ENCODE results near the gene MRPL18. TPM values are rescaled to one million over a fixed set of nuclear protein-coding genes. Genes with fewer than 3 reads are reported as not detected.
"Not testable (repeated sequence)": the region's sequence is repeated elsewhere in the genome, so short reads cannot be mapped to it uniquely, and the experiment has no call there.

MRPL18 gene
- total RNA-seq, 1 experiment from 2014 or later = 158 TPM

DNA sequence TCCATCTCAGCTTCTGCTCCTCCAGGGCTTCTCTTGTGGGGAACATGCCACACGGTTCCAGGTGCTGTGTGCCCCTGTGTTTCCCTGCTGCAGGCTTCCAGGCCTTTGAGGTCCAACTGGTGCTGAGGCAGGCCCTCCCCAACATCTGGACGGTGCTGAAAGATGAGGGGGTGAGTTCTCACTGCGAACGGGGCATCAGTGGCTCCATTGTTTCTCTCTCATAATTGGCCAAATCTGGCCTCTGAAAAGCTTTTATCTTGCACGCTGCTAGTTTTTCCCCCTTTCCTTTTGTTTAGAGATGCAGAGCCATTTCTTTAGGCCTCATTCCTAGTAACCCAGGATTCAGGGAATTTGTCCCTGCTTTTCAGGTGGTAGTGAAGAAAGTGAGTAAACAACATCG, 18.4 kb downstream of the MRPL18 start:
- in situ Hi-C loops (cut with HindIII; ENCODE audit: low sequenced_read_pairs) = no loop called here
- DNase-seq (ENCODE audit: low spot score) = no peak

DNA sequence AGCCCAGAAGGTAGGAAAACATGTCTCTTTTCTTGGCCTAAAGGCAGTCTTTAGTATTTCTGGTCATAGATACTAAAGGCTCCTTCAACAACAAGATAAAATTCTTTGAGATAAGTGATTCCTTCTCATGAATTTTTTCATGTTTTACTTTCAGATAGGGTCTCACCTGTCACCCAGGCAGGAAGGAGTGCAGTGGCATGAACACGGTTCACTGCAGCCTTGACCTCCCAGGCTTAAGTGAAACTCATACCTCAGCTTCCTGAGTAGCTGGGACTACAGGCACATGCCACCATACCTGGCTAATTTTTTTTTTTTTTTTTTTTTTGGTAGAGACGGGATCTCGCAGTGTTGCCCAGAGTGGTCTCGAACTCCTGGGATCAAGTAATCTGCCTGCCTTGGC, 18.9 kb downstream of the MRPL18 start:
- in situ Hi-C loops (cut with HindIII; ENCODE audit: low sequenced_read_pairs) = no loop called here
- DNase-seq (ENCODE audit: low spot score) = no peak

DNA sequence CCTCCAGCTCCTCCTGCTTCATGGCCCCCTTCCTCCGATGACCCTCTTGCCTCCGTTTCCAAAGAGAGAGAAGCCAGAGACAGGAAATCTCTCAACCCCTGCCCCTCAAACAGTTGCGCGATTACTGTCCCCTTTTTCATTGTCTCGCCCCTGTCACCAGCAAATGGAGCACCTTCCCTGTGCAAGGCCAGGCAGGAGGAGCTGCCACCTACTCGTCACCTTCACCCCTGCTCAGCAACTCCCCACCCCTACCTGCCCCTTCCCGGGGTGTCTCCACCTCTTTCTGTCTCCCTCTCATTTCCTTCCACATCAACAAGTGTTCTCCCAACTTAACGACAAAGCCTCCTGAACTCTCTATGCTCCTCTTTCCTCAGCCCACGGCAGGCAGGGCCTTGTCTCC, 23.5 kb downstream of the MRPL18 start:
- no peak for DNase-seq (ENCODE audit: low spot score)
- in situ Hi-C loops (cut with HindIII; ENCODE audit: low sequenced_read_pairs) = no loop called here

DNA sequence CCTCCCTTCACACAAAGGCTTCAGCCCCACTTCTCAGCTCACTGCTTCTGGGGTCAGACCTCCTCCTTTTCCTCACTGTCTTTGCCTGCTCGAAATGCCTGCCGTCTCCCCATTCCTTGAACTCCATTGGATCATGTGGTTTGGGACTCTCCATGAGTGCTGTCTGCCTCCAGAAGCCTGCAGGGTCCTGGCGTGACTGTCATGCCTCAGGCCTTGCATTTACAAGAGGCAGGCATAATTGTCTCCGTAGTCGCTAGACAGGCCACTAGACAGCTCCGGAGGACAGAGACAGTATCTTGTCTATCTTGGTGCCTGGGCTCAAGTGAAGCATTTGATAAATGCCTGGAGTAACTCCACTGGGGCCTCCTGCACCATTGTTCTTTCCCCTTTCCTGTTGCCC, 25.1 kb downstream of the MRPL18 start:
- no peak for DNase-seq (ENCODE audit: low spot score)
- in situ Hi-C loops (cut with HindIII; ENCODE audit: low sequenced_read_pairs) = no loop called here

DNA sequence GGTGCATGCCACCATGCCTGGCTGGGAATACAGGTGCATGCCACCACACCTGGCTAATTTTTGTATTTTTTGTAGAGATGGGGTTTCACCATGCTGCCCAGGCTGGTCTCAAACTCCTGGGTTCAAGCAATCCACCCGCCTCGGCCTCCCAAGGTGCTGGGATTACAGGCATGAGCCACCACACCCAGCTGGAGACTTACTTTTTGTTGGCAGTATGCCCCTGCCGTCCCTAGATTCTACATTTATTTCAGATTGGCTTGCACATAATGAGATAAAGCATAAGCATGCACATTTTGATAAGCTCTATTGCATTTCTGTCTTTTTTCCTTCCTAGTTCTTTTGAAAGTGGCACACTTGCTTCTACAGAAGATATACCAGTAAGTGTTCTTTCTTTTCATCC, 26.5 kb downstream of the MRPL18 start:
- DNase-seq (ENCODE audit: low spot score); in situ Hi-C loops (cut with HindIII; ENCODE audit: low sequenced_read_pairs): not testable (repeated sequence)

DNA sequence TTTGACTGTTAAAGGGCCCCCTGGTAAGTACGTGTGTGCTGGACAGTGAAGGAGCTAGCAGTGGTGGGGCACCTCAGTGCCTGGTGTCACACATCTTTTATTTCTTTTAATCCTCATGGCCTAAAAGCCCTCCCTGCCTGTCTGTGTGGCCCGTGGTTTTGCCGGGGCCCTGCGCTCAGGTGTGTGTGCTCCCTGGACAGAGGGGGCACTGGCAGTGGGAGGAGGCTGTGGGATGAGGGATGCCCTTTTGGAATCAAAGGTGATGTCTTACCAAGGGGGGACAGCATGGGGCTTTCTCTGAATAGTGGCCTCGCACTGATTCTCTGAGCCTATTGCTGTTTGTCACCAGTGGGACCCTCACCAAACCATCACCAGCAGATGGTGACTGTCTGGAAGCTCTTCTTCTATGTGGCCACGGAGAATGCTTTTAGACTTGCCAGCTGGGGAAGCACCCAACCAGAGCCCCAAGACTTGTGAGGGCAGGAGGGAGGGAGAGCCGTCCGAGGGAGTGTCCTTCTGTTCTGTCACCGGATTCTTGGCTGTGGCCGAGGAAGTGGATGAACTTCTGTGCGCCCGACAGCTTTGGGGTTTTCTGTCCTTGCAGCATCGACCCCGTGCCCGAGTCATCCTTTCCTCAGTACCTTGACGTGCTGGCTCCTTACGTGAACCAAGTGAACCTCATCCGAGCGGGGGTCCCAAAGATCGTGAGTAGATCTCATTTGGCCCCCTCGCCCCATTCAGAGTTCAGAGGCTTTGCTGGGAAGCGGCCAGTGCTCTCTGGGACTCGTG, 27.9 kb downstream of the MRPL18 start:
- no peak for DNase-seq (ENCODE audit: low spot score)
- in situ Hi-C loops (cut with HindIII; ENCODE audit: low sequenced_read_pairs) = no loop called here

DNA sequence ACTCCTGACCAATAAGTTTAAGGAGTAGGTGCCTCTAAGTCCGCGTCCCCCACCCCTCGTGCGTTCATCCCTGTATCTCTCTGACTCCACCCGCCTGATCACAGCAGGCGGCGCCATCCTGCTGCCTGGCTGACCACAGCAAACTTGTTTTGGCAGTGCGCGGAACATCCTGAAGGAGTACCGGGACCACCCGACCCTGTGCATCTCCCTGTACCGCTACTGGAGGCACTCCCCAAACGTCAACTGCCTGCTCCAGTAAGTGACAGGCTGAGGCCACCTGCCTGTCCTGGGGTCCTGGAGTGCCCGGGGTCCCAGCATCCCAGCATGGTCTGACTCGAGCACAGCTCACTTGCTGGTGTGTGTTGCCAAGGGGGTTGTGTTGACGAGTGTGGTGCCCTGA, 28.8 kb downstream of the MRPL18 start:
- in situ Hi-C loops (cut with HindIII; ENCODE audit: low sequenced_read_pairs) = no loop called here

DNA sequence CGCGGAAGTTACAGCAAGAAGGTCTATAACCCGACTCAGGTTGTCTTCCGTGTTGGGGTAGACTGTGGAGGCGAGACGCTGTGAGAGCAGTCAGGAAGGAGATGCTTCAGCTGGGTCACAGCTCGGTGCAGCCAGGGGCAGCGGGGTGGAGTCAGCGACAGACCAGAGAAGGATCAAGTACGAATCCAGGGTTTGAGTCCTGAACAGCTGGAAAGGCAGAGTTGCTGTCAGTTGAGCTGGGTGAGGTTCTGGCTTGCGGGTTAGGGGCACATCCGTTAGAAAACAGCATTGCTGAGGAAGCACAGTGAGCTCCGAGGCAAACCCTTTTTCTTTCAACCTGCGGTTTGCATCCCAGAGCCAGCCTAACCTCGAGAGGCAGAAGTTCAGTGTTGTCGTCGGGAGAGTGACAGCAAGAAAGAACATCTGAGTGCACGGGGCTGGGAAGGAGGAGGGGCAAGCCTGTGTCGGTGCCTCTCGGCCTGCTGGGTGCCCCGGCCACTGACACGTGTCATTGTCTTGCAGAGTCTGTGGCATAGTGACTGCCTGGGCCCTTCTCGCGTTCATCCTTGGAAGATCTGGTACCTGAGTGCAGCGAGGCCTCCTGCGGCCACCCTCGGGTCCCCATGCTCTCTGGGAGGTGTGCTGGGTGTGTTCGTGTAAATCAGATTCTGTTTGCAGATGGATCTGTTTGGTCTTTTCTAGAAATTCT, 29.8 kb downstream of the MRPL18 start:
- in situ Hi-C loops (cut with HindIII; ENCODE audit: low sequenced_read_pairs) = no loop called here

More for the DNA sequence above, 28.8 kb downstream of the MRPL18 start:
- DNase-seq (ENCODE audit: low spot score) = no peak

DNA sequence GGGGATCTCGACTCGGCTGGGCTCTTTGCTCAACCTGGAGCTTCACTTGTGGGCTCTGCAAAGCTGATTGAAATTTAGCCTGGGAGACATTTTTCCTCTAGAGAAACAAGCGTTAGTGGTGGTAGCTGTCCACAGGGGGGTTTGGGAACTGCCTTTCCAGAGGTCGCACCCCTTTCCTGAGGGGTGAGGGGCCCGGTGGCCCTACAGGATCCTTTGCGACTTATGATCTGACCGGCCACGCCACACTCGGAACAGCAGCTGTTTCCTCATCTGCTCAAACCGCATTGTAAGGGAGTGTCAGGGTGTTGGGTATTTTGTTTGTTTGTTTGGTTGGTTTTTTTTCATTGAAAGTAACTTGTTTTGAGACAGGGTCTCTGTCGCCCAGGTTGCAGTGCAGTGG, 30.9 kb downstream of the MRPL18 start:
- in situ Hi-C loops (cut with HindIII; ENCODE audit: low sequenced_read_pairs) = no loop called here
- DNase-seq (ENCODE audit: low spot score) = no peak

More for the DNA sequence above, 29.8 kb downstream of the MRPL18 start:
- no peak for DNase-seq (ENCODE audit: low spot score)

DNA sequence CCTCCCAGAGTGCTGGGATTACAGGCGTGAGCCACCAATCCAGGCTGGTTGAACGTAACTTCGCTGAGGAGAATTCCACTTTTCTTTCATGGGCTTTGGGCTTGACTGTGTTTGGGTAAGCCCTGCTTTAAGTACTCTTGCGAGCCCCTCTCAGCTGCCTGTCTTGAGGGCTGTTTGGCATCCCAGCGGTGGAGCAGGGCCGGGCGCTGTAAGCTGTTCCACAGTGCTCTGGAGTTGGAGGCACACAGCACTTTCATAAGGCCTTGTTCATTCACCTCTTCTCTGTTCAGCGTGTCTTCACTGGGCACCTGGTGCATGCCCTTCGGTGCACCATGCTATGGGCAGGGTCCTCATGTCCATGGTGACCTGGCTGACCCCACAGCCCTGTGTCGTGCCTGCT, 31.5 kb downstream of the MRPL18 start:
- no peak for DNase-seq (ENCODE audit: low spot score)
- in situ Hi-C loops (cut with HindIII; ENCODE audit: low sequenced_read_pairs) = no loop called here

DNA sequence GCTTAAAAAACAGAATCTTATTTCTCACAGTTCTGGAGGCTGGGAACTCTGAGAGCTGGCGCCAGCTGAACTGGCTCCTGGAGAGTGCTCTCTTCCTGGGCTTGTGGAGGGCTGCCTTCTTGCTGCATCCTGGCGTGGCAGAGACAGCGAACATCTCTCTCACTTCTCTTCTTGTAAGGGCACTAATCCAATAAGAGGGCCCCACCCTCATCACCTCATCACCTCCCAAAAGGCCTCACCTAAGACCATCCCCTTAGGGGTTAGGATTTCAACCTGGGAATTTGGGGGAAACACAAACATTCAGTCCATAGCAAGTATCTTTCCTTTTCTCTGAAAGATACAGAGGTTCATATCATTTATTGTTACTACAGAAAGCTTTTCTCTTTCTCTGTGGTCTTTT, 33.7 kb downstream of the MRPL18 start:
- DNase-seq (ENCODE audit: low spot score) = no peak
- in situ Hi-C loops (cut with HindIII; ENCODE audit: low sequenced_read_pairs) = no loop called here

DNA sequence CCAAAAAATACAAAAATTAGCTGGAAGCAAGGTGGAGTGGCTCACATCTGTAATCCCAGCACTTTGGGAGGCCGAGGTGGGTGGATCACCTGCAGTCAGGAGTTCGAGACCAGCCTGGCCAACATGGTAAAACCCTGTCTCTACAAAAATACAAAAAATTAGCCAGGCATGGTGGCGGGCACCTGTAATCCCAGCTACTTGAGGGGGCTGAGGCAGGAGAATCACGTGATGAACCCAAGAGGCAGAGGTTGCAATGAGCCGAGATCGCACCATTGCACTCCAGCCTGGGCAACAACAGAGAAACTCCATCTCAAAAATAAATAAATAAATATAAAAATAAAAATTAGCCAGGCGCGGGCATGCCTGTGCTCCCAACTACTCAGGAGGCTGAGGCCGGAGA, 34.4 kb downstream of the MRPL18 start:
- DNase-seq (ENCODE audit: low spot score); in situ Hi-C loops (cut with HindIII; ENCODE audit: low sequenced_read_pairs): not testable (repeated sequence)

DNA sequence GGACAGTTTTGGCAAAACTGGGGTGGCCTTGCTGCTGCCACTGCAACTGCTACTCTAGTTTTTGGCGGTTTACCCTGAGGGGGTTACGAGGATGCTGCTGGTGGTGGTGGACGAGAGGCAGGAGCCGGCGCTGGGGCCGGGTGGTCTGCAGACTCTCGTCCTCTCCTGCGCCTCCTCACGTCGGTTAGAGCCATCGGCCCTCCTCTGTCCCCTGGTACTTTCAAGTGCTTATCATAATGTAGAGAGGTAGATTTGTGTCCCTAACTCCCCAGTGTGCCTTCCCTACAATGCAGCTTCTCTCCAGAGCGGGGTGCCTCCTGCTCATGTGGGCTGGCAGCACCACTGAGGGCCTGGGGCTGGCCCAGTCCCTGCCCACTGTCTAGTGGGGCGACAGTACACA, 35.7 kb downstream of the MRPL18 start:
- in situ Hi-C loops (cut with HindIII; ENCODE audit: low sequenced_read_pairs) = no loop called here
- no peak for DNase-seq (ENCODE audit: low spot score)

DNA sequence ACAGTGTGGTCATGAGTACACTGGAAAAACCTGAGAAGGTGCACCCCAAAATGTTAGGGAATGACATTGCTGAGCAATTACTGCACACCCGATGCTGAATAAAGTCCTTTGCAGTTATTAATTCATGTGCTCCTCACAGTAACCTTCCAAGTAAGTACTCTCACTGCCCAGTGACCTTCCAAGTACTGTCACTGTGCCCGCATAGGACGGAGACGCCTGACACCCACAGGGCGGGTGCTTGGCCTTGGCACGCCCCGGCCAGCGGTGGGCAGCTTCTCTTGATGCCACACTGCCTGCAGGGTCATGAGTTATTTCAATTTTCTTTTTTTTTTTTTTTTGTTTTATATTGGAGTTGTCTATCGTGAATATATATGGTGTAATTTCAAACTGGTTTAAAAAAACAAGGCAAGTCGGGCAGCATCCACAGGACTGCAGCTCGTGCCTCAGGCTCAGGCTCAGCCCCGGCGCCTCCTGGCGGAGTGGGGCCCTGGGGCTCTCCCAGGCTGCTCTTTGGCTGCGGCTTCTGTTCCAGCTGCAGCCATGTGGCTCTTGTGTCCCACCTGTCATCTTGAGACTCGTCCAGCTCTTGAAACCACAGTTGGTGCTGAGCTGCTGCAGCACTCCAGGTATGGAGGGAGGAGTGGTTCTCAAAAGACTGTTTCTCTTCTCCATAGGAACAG, 36.8 kb downstream of the MRPL18 start:
- in situ Hi-C loops (cut with HindIII; ENCODE audit: low sequenced_read_pairs) = no loop called here
- peak; percentile 49 for DNase-seq (ENCODE audit: low spot score)

DNA sequence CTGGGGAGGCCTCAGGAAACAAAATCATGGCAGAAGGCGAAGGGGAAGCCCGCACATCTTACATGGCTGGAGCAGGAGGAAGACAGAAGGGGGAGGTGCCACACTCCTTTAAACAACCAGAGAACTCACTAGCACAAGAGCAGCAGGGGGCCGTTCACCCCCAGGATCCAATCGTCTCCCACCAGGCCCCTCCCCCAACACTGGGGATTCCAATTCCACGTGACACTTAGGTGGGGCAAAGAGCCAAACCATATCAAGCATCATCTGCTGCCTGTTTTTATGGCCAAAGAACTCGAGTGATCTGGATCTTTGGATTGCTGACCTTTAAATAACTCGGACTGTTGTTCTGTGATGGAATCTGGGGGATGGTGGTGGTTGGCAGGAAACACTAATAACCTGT, 37.8 kb downstream of the MRPL18 start:
- no peak for DNase-seq (ENCODE audit: low spot score)
- in situ Hi-C loops (cut with HindIII; ENCODE audit: low sequenced_read_pairs) = no loop called here

DNA sequence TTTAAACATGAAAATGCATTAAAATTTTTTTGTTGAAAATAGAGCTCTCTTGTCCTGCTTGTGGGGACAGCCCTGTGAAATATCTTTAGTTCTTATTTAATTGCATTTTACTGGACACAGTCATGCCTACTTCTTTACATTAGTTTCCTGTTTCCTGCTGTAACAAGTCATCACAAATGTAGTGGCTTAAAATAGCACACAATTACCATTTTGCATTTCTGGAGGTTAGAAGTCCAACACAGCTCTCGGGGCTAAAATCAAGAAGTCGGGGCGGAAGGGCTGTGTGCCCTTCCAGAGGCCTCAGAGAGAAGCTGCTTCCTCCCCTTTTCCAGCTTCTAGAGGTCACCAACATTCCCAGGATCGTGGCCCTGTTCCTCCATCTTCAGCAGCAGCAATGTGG, 39.3 kb downstream of the MRPL18 start:
- in situ Hi-C loops (cut with HindIII; ENCODE audit: low sequenced_read_pairs) = no loop called here

DNA sequence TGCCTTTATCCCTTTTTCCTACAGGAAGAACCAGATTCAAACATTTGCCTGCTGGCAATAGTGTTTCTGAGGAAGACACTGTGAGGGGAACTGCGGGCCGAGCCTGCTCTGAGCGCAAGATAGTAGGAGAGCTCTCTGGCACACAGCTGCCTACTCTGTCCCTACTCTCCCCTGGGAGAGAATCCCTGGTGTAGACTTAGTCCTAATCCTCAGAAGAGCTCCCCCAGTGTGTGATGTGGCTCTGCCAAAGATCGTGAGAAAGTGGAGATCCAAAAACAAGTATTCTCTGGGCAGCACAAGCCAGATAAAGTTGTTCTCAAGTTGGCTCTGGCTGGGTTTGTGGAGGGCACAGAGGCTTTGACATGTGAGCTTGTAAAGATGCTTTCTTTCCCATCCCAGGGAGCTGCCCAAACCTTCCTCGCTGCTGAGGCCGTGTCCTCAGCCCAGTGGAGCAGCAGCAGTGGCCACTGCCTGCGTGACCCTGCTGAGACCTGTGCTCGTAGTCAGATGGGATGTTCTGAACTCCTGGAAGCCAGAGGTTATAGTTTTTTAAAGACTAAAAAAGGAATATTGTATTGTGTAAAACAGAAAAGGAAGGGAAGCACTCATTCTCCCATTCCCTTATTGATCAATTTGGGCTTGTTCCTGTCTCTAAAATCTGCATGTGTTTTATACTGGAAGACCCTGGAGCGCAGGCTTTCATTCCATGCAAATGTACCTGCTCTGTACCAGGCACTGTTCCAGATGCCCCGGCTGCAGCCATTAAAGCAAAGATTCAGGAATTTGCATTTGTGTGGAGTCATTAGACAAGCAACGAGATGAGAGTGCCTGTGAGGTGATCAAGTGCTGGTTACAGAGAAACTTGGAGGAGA, 40.5 kb downstream of the MRPL18 start:
- in situ Hi-C loops (cut with HindIII; ENCODE audit: low sequenced_read_pairs) = no loop called here
- no peak for DNase-seq (ENCODE audit: low spot score)

More for the DNA sequence above, 39.3 kb downstream of the MRPL18 start:
- DNase-seq (ENCODE audit: low spot score) = no peak

DNA sequence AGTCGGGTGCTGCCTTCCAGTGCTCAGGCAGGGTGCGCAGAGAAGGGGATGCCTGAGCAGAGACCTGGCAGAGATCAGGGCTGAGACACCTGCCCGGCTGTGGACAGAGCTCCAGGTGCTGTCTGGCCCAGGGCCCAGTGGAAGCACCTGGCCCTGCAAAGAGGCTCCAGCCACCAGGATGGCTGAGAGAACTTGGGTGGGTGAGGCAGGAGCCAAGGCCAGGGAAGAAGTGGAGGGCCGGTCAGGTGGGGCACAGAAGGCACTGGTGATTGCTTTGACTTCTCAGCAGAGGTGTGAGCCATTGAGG, 41.1 kb downstream of the MRPL18 start:
- in situ Hi-C loops (cut with HindIII; ENCODE audit: low sequenced_read_pairs) = no loop called here
- no peak for DNase-seq (ENCODE audit: low spot score)

DNA sequence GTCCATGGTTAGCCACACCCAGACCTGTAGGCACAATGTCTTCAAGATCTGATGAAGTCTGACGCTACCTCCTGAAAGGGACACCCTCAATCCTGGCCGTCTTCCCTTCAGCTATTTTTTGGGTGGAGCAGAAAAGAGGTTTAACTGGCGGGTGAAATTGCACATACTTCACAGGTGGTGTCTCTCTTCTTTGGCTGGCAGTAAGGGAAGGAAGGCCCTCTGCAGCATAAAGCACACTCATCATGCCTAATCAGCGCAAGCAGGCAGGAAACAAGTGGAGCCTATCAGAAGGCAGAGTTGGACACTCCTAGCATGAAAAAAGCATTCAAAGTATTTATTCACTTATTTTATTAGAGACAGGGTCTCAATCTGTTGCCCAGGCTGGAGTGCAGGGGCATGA, 42.7 kb downstream of the MRPL18 start:
- in situ Hi-C loops (cut with HindIII; ENCODE audit: low sequenced_read_pairs) = no loop called here
- no peak for DNase-seq (ENCODE audit: low spot score)

DNA sequence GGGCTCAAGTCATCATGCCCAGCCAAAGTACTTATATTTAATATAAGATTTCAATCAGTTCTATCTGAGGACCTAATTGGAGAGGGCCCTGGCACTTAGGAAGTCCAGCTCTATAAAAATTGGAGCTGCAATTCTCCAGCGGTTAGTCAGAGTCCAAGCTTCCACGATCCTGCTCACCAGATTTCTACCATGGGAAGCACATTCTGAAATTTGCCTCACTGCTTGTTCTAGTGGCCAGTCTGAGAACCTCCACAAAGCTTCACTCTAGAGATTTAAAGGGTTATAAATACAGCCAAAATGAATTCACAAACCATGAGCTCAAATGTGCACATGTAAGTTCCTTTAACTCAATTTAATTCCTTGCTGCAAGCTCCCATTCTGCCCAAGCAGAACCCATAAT, 43.3 kb downstream of the MRPL18 start:
- in situ Hi-C loops (cut with HindIII; ENCODE audit: low sequenced_read_pairs) = no loop called here
- DNase-seq (ENCODE audit: low spot score) = no peak
